ENCODE measurements around the gene ARMC6.
"Not testable (repeated sequence)": the region's sequence is repeated elsewhere in the genome, so short reads cannot be mapped to it uniquely, and the experiment has no call there.

ARMC6 gene

GRCh38 chr19:19098703-19099632, 65.6 kb downstream of the ARMC6 start:
- H3K4me3 ChIP-seq (ENCODE audit: severe bottlenecking), result no peak overlapping the region
- ATAC-seq (ENCODE audit: low read depth) (no peak), DNase-seq (ENCODE audit: low spot score) (no peak)
- H3K27me3 ChIP-seq (ENCODE audit: insufficient read depth, poor library complexity, severe bottlenecking), result no peaks in the 10 kb centered on the region
- H3K36me3 ChIP-seq (ENCODE audit: low read depth), result no peaks in the 10 kb centered on the region
- H3K27ac ChIP-seq (ENCODE audit: poor library complexity, severe bottlenecking), result no peak overlapping the region
- no peak for TF ChIP-seq CTCF (IDR thresholded peaks at IDR 0.05; ENCODE audit: poor library complexity, severe bottlenecking)
- H3K4me1 ChIP-seq (ENCODE audit: insufficient read depth, poor library complexity, severe bottlenecking), result no peaks in the 10 kb centered on the region
- H3K9me3 ChIP-seq (ENCODE audit: severe bottlenecking), result no peaks in the 10 kb centered on the region

- DNase-seq (ENCODE audit: low spot score), result no peak
- Histone ChIP-seq H3K27me3 (ENCODE audit: insufficient read depth, poor library complexity, severe bottlenecking) (no peaks in the 10 kb centered on the region), H3K36me3 (ENCODE audit: low read depth) (no peaks in the 10 kb centered on the region), H3K9me3 (ENCODE audit: severe bottlenecking) (no peaks in the 10 kb centered on the region), H3K4me3 (ENCODE audit: severe bottlenecking) (no peak overlapping the region), H3K27ac (ENCODE audit: poor library complexity, severe bottlenecking) (no peak overlapping the region), H3K4me1 (ENCODE audit: insufficient read depth, poor library complexity, severe bottlenecking) (no peaks in the 10 kb centered on the region)
- no peak for ATAC-seq (ENCODE audit: low read depth)
- TF ChIP-seq CTCF (IDR thresholded peaks at IDR 0.05; ENCODE audit: poor library complexity, severe bottlenecking), result no peak
Measured at GRCh38 chr19:19101540-19101939, 68.1 kb downstream of the ARMC6 start.

GRCh38 chr19:19102566-19102965, 69.2 kb downstream of the ARMC6 start:
- not testable (repeated sequence) for H3K4me3 ChIP-seq (ENCODE audit: severe bottlenecking); H3K4me1 ChIP-seq (ENCODE audit: insufficient read depth, poor library complexity, severe bottlenecking); H3K27ac ChIP-seq (ENCODE audit: poor library complexity, severe bottlenecking)

GRCh38 chr19:19103167-19103566, 69.8 kb downstream of the ARMC6 start:
- Histone ChIP-seq H3K27me3 (ENCODE audit: insufficient read depth, poor library complexity, severe bottlenecking) (no peaks in the 10 kb centered on the region), H3K4me1 (ENCODE audit: insufficient read depth, poor library complexity, severe bottlenecking) (no peaks in the 10 kb centered on the region), H3K27ac (ENCODE audit: poor library complexity, severe bottlenecking) (no peak overlapping the region), H3K36me3 (ENCODE audit: low read depth) (no peaks in the 10 kb centered on the region), H3K4me3 (ENCODE audit: severe bottlenecking) (no peak overlapping the region), H3K9me3 (ENCODE audit: severe bottlenecking) (no peaks in the 10 kb centered on the region)
- DNase-seq (ENCODE audit: low spot score) (no peak), ATAC-seq (ENCODE audit: low read depth) (no peak)
- TF ChIP-seq CTCF (IDR thresholded peaks at IDR 0.05; ENCODE audit: poor library complexity, severe bottlenecking), result no peak

More at GRCh38 chr19:19102566-19102965, 69.2 kb downstream of the ARMC6 start:
- not testable (repeated sequence) for H3K9me3 ChIP-seq (ENCODE audit: severe bottlenecking); H3K36me3 ChIP-seq (ENCODE audit: low read depth); ATAC-seq (ENCODE audit: low read depth); H3K27me3 ChIP-seq (ENCODE audit: insufficient read depth, poor library complexity, severe bottlenecking); DNase-seq (ENCODE audit: low spot score)

- Histone ChIP-seq H3K27me3 (ENCODE audit: insufficient read depth, poor library complexity, severe bottlenecking) (peaks cover 3% of the 10 kb centered on the region), H3K4me3 (ENCODE audit: severe bottlenecking) (peak overlapping the region; percentile 22), H3K9me3 (ENCODE audit: severe bottlenecking) (no peaks in the 10 kb centered on the region), H3K36me3 (ENCODE audit: low read depth) (no peaks in the 10 kb centered on the region), H3K27ac (ENCODE audit: poor library complexity, severe bottlenecking) (no peak overlapping the region), H3K4me1 (ENCODE audit: insufficient read depth, poor library complexity, severe bottlenecking) (no peaks in the 10 kb centered on the region)
- TF ChIP-seq CTCF (IDR thresholded peaks at IDR 0.05; ENCODE audit: poor library complexity, severe bottlenecking), result no peak
- ATAC-seq (ENCODE audit: low read depth) (peak; percentile 58), DNase-seq (ENCODE audit: low spot score) (no peak)
Measured at GRCh38 chr19:19105365-19106055, 72.1 kb downstream of the ARMC6 start.

All from RWPE2 (cell line).